Measurements from ENCODE around the gene CSTB. TPM values are rescaled to one million over a fixed set of nuclear protein-coding genes. Genes with fewer than 3 reads are reported as not detected.

The CSTB gene
- total and polyA plus RNA-seq, 8 donors, result 0.58 to 403 (median 25.5) TPM

- Histone ChIP-seq H3K4me1 (peaks cover 24 to 46% (median 42%) of the 10 kb centered on the region in 4 donors), H3K27me3 (peaks cover 0 to 4% (median 0%) of the 10 kb centered on the region in 3 donors), H3K27ac (peak overlapping the region in 3 of 5 donors; percentile 15 to 66 (median 58)), H3K4me3 (no peak overlapping the region), H3K9me3 (peaks cover 3 to 8% (median 5%) of the 10 kb centered on the region in 4 donors), H3K36me3 (no peaks in the 10 kb centered on the region)
- WGBS, 5 donors, result 17 to 49% (median 25%) methylated on average over 7 to 26 of the region's 27 CpGs
- DNase-seq, result peak in 1 of 2 donors; percentile 72
- intact Hi-C loops (cut with DNase I; ENCODE audit: low total_unique reads), result no loop called here
- no peak for TF ChIP-seq EP300 (IDR thresholded peaks at IDR 0.05)
These were observed 39.1 kb upstream of the CSTB start for GRCh38 chr21:43815107-43815613.

DNA sequence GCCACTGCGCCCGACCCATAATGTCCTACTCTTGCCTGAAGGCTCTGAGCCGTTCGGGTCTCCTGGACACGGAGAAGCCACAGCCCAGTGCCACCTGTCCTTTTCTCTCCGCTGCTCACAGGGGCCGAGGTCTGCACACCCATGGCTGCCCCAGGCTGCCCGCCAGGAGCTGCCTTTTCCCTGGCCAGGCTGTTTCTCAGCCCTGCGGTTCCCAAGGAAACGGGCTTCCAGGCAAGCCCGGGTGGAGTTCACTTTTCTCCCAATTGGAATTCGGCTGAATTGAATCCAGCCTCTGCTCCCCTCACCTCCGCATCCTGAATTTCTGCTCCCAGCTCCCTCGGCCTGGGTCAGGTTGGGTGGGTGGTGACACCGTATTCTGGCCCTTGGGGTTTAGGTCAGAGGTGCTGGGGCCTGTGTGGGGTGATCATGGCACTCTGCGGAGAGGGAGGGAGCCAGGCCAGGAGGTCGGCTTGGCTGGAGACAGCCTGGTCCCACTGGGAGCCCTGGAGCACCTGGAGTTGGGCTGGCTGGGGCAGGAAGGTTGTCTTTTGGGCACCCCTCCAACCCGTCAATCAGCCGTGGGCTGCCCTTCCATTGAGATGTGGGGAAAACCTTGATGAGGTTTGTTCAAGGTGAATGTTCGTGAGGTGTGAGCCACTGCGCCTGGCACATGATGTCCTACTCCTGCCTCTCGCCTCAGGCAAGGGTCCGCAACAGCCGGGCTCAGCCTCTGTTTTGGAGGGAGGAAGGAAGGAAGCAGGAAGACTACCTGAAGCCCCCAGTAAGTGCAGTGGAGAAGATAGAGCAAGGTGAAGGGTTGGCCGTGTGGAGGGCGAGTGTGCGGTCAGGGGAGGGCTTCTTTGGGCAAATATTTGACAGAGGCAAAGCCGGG is 38.4 kb upstream of the CSTB start:
- TF ChIP-seq, protein P1, sequence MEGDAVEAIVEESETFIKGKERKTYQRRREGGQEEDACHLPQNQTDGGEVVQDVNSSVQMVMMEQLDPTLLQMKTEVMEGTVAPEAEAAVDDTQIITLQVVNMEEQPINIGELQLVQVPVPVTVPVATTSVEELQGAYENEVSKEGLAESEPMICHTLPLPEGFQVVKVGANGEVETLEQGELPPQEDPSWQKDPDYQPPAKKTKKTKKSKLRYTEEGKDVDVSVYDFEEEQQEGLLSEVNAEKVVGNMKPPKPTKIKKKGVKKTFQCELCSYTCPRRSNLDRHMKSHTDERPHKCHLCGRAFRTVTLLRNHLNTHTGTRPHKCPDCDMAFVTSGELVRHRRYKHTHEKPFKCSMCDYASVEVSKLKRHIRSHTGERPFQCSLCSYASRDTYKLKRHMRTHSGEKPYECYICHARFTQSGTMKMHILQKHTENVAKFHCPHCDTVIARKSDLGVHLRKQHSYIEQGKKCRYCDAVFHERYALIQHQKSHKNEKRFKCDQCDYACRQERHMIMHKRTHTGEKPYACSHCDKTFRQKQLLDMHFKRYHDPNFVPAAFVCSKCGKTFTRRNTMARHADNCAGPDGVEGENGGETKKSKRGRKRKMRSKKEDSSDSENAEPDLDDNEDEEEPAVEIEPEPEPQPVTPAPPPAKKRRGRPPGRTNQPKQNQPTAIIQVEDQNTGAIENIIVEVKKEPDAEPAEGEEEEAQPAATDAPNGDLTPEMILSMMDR (IDR thresholded peaks at IDR 0.05), result no peak
- no peak for TF ChIP-seq EP300 (IDR thresholded peaks at IDR 0.05)
- no peak for TF ChIP-seq POLR2AphosphoS5 (IDR thresholded peaks at IDR 0.05)
- Histone ChIP-seq H3K4me1 (peaks cover 24 to 47% (median 42%) of the 10 kb centered on the region in 4 donors), H3K27me3 (peaks cover 0 to 4% (median 0%) of the 10 kb centered on the region in 3 donors), H3K27ac (peak overlapping the region in 3 of 5 donors; percentile 15 to 66 (median 58)), H3K4me3 (no peak overlapping the region), H3K36me3 (no peaks in the 10 kb centered on the region), H3K9me3 (peaks cover 3 to 8% (median 5%) of the 10 kb centered on the region in 4 donors)
- intact Hi-C loops (cut with DNase I; ENCODE audit: low total_unique reads), result no loop called here
- peak in 1 of 2 donors; percentile 75 for DNase-seq
- WGBS, 5 donors, result 31 to 61% (median 49%) methylated on average over 27 to 28 of the region's 28 CpGs

- intact Hi-C loops (cut with DNase I; ENCODE audit: low total_unique reads), result no loop called here
- no peak for TF ChIP-seq EP300 (IDR thresholded peaks at IDR 0.05)
- TF ChIP-seq POLR2AphosphoS5 (IDR thresholded peaks at IDR 0.05), result no peak
- TF ChIP-seq POLR2A (IDR thresholded peaks at IDR 0.05), result no peak
- TF ChIP-seq, protein P1 (IDR thresholded peaks at IDR 0.05), result no peak
- 77 to 87% (median 84%) methylated on average over 4 to 5 of the region's 5 CpGs for WGBS, 5 donors
- Histone ChIP-seq H3K36me3 (peaks cover 0 to 6% (median 0%) of the 10 kb centered on the region in 4 donors), H3K27ac (peak overlapping the region in 1 of 5 donors; percentile 35), H3K9me3 (peaks cover 0 to 2% (median 2%) of the 10 kb centered on the region in 4 donors), H3K27me3 (peaks cover 0 to 4% (median 0%) of the 10 kb centered on the region in 3 donors), H3K4me3 (no peak overlapping the region), H3K4me1 (peaks cover 24 to 47% (median 42%) of the 10 kb centered on the region in 4 donors)
- peak in 1 of 2 donors; percentile 37 for DNase-seq
These were observed 37.5 kb upstream of the CSTB start for GRCh38 chr21:43813656-43813980.

GRCh38 chr21:43812957-43813655 is 37.0 kb upstream of the CSTB start:
- Histone ChIP-seq H3K27ac (peak overlapping the region in 1 of 5 donors; percentile 48), H3K36me3 (peaks cover 0 to 11% (median 0%) of the 10 kb centered on the region in 4 donors), H3K4me3 (no peak overlapping the region), H3K27me3 (peaks cover 0 to 4% (median 0%) of the 10 kb centered on the region in 3 donors), H3K4me1 (peaks cover 24 to 47% (median 42%) of the 10 kb centered on the region in 4 donors), H3K9me3 (no peaks in the 10 kb centered on the region)
- TF ChIP-seq EP300 (IDR thresholded peaks at IDR 0.05) (no peak), POLR2A (IDR thresholded peaks at IDR 0.05) (no peak), POLR2AphosphoS5 (IDR thresholded peaks at IDR 0.05) (no peak)
- TF ChIP-seq, protein P1 (IDR thresholded peaks at IDR 0.05), result no peak
- WGBS, 5 donors, result 84 to 91% (median 88%) methylated on average over 10 to 19 of the region's 19 CpGs
- no peak for DNase-seq
- intact Hi-C loops (cut with DNase I; ENCODE audit: low total_unique reads), result no loop called here

Data from stomach (tissue), 9 donors.